HepG2 (cell line): ENCODE results near the gene STRBP. TPM values are rescaled to one million over a fixed set of nuclear protein-coding genes. Genes with fewer than 3 reads are reported as not detected.

ENCODE experiments used
- CEBPG ChIP-seq: IDR thresholded peaks from 2 replicates; pipeline ENCODE4 v1.6.1; 2016
- CHD4 ChIP-seq: fragments of 200-600 bp; sonication (generic); IDR thresholded peaks from 2 replicates; pipeline ENCODE4 v1.7.0; 2017; ENCODE audit warnings: mild to moderate bottlenecking, low read length, borderline replicate concordance
- EHMT2 ChIP-seq: fragments of 200-600 bp; sonication (generic); IDR thresholded peaks from 2 replicates; pipeline ENCODE4 v1.7.0; 2017; ENCODE audit warnings: antibody characterized with exemption, low read depth, low read length, borderline replicate concordance
- FOXA1 ChIP-seq, 2 experiments: fragments of 450-650 bp in 1 of 2; sonication (generic) in 1 of 2; formaldehyde crosslinking in 1 of 2; IDR thresholded peaks; 2 replicates each; pipeline versions ENCODE4 v1.4.0 to v1.6.1; 2016 to 2020; ENCODE audit warnings: missing genetic modification reagents in 1 of 2
- HOXA7 ChIP-seq: sonication (generic); formaldehyde crosslinking; IDR thresholded peaks from 2 replicates; pipeline ENCODE4 v1.8.1; 2022; ENCODE audit warnings: mild to moderate bottlenecking, missing genetic modification reagents, moderate library complexity
- JUND ChIP-seq: sonication (generic); formaldehyde crosslinking; IDR thresholded peaks from 2 replicates; pipeline ENCODE4 v1.8.0; 2022; ENCODE audit warnings: mild to moderate bottlenecking, missing genetic modification reagents
- PHF21A ChIP-seq: sonication (generic); formaldehyde crosslinking; IDR thresholded peaks from 2 replicates; pipeline ENCODE4 v1.5.0; 2020; ENCODE audit warnings: mild to moderate bottlenecking, missing genetic modification reagents
- PHF8 ChIP-seq: sonication (generic); formaldehyde crosslinking; IDR thresholded peaks from 2 replicates; pipeline ENCODE4 v1.5.0; 2020; ENCODE audit warnings: missing genetic modification reagents
- RBM22 ChIP-seq: fragments of 200-400 bp; formaldehyde crosslinking; optimal IDR thresholded peaks from 2 replicates; pipeline ENCODE3; 2017; ENCODE audit warnings: mild to moderate bottlenecking, low read length, moderate library complexity
- SOX5 ChIP-seq: IDR thresholded peaks from 2 replicates; pipeline ENCODE4 v1.6.1; 2016; ENCODE audit warnings: borderline replicate concordance
- SOX6 ChIP-seq, 2 experiments: fragments of 450-650 bp in 1 of 2; sonication (generic) in 1 of 2; formaldehyde crosslinking in 1 of 2; IDR thresholded peaks; 2 replicates each; pipeline versions ENCODE4 v1.4.0 to v1.6.1; 2017 to 2020; ENCODE audit warnings: antibody characterized with exemption in 1 of 2, mild to moderate bottlenecking in 1 of 2, missing genetic modification reagents in 1 of 2
- TRIM24 ChIP-seq: sonication (generic); formaldehyde crosslinking; IDR thresholded peaks from 2 replicates; pipeline ENCODE4 v1.8.0; 2022; ENCODE audit warnings: mild to moderate bottlenecking, missing genetic modification reagents
- U2AF1 ChIP-seq: fragments of 200-400 bp; formaldehyde crosslinking; optimal IDR thresholded peaks from 2 replicates; pipeline ENCODE3; 2017; ENCODE audit warnings: mild to moderate bottlenecking, low read depth, low read length
- YEATS4 ChIP-seq: sonication (generic); formaldehyde crosslinking; IDR thresholded peaks from 2 replicates; pipeline ENCODE4 v1.4.0; 2020; ENCODE audit warnings: missing genetic modification reagents, borderline replicate concordance
- ZBTB38 ChIP-seq: sonication (generic); formaldehyde crosslinking; IDR thresholded peaks from 2 replicates; pipeline ENCODE4 v1.5.1; 2020; ENCODE audit warnings: mild to moderate bottlenecking, missing genetic modification reagents
- ZNF383 ChIP-seq: sonication (generic); formaldehyde crosslinking; IDR thresholded peaks from 2 replicates; pipeline ENCODE4 v1.4.0; 2020; ENCODE audit warnings: missing genetic modification reagents, mild to moderate bottlenecking, borderline replicate concordance
- ZNF792 ChIP-seq: IDR thresholded peaks from 2 replicates; pipeline ENCODE4 v1.6.1; 2016
- polyA plus RNA-seq, 8 experiments: library from polyadenylated mRNA; depleted of rRNA in 3 of 8; stranded (reverse) in 7 of 8; unstranded in 1 of 8; fragments of >200 nt; fragmentation: Illumina TruSeq in 4 of 8; extraction: Trizol in 4 of 8; gene quantifications; 2 replicates each; pipeline versions ENCODE4 v1.2.1 to v1.2.3, GENCODE V29; 2011 to 2016; ENCODE audit warnings: low read depth in 4 of 8, missing spikeins in 1 of 8, mixed read lengths in 1 of 8; ENCODE audit not compliant: insufficient read depth in 1 of 8
- total RNA-seq, 5 experiments: library from RNA; depleted of rRNA; stranded (reverse); fragments of >200 nt; fragmentation: Illumina TruSeq; extraction: Trizol; gene quantifications; 2 replicates each; pipeline ENCODE4 v1.2.3, GENCODE V29; 2016; ENCODE audit warnings: low read depth in 1 of 5
- TF ChIP-seq, protein P1 (sequence below): sonication (generic); IDR thresholded peaks from 2 replicates; pipeline ENCODE4 v1.6.1; 2016; ENCODE audit warnings: low read depth, borderline replicate concordance
- TF ChIP-seq, protein P2 (sequence below), 2 experiments: sonication (generic) in 1 of 2; formaldehyde crosslinking in 1 of 2; IDR thresholded peaks; 2 replicates each; pipeline versions ENCODE4 v1.5.1 to v1.6.1; 2011 to 2020; ENCODE audit warnings: borderline replicate concordance in 1 of 2, low read depth in 1 of 2, low read length in 1 of 2, mild to moderate bottlenecking in 1 of 2, missing genetic modification reagents in 1 of 2, moderate library complexity in 1 of 2
- TF ChIP-seq, protein P3 (sequence below): sonication (generic); formaldehyde crosslinking; IDR thresholded peaks from 2 replicates; pipeline ENCODE4 v1.4.0; 2020; ENCODE audit warnings: mild to moderate bottlenecking, missing genetic modification reagents
- TF ChIP-seq, protein P4 (sequence below): sonication (generic); formaldehyde crosslinking; IDR thresholded peaks from 2 replicates; pipeline ENCODE4 v1.4.0; 2020; ENCODE audit warnings: missing genetic modification reagents, borderline replicate concordance
- TF ChIP-seq, protein P5 (sequence below): sonication (generic); formaldehyde crosslinking; IDR thresholded peaks from 2 replicates; pipeline ENCODE4 v1.4.0; 2020; ENCODE audit warnings: missing genetic modification reagents, mild to moderate bottlenecking, borderline replicate concordance

The STRBP gene
- total and polyA plus RNA-seq, 2 of the 13 experiments (the other 11 are each of a cell fraction or from before 2014, with no cell fraction given): 14.5 to 38.5 TPM

DNA sequence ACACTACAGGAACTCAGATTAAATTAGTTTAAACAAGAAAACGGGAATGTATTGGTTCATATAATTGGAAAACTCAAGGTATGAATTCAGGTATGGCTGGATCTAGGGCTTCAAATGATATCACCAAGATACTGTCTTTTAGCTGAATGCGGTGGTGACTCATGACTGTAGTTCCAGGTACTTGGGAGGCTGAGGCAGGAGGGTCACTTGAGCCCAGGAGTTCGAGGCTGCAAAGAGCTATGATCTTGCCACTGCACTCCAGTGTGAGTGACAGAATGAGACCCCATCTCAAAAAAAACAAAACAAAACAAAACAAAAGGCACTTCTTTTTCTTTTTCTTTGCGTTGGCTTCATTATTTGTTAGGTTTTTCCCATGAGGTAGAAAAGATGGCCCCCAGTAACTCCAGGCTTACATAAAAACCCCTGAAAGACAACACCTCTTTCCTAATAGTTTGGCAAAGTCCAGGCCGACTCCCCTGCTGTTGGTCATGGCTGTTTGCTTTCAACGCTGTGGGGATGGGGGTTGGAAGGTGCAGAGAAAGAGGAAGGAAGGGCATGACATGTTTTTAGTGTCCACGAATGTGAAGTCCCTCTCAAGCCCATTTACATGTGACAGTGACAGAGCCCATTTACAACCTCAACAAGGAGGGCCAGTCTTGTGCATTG lies 47.8 kb upstream of the STRBP start (continued):
- TF ChIP-seq PHF8 (CRISPR knock-in tag) (no peak), EHMT2 (peak; percentile 77; the same call in 1 of the 2 replicates), JUND (CRISPR knock-in tag) (peak; percentile 38; the same call in 1 of the 2 replicates), U2AF1 (no peak), CHD4 (no peak), YEATS4 (CRISPR knock-in tag) (peak; percentile 22; the same call in 1 of the 2 replicates), TRIM24 (CRISPR knock-in tag) (peak; percentile 77; the same call in 1 of the 2 replicates), RBM22 (no peak), HOXA7 (CRISPR knock-in tag) (no peak), ZBTB38 (no peak), ZNF792 (CRISPR knock-in tag) (0 out of 2 replicates have a peak, but pooled peaks have one; percentile 36), ZNF383 (CRISPR knock-in tag) (no peak), CEBPG (CRISPR knock-in tag) (peak; percentile 74), FOXA1 (IDR thresholded peaks at IDR 0.05) (no peak), FOXA1 (CRISPR knock-in tag; IDR thresholded peaks at IDR 0.05) (peak; percentile 62), PHF21A (0 out of 2 replicates have a peak, but pooled peaks have one; percentile 28), SOX6 (IDR thresholded peaks at IDR 0.05) (no peak), SOX6 (CRISPR knock-in tag; IDR thresholded peaks at IDR 0.05) (peak; percentile 56), SOX5 (CRISPR knock-in tag) (peak; percentile 17; the same call in 1 of the 2 replicates)
- TF ChIP-seq, protein P1, sequence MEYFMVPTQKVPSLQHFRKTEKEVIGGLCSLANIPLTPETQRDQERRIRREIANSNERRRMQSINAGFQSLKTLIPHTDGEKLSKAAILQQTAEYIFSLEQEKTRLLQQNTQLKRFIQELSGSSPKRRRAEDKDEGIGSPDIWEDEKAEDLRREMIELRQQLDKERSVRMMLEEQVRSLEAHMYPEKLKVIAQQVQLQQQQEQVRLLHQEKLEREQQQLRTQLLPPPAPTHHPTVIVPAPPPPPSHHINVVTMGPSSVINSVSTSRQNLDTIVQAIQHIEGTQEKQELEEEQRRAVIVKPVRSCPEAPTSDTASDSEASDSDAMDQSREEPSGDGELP: no peak
- TF ChIP-seq, protein P2, sequence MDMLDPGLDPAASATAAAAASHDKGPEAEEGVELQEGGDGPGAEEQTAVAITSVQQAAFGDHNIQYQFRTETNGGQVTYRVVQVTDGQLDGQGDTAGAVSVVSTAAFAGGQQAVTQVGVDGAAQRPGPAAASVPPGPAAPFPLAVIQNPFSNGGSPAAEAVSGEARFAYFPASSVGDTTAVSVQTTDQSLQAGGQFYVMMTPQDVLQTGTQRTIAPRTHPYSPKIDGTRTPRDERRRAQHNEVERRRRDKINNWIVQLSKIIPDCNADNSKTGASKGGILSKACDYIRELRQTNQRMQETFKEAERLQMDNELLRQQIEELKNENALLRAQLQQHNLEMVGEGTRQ (IDR thresholded peaks at IDR 0.05; ENCODE audit: low read depth, low read length): no peak
- TF ChIP-seq, protein P2 (CRISPR knock-in tag; IDR thresholded peaks at IDR 0.05; ENCODE audit: borderline replicate concordance): no peak
- TF ChIP-seq, protein P3, sequence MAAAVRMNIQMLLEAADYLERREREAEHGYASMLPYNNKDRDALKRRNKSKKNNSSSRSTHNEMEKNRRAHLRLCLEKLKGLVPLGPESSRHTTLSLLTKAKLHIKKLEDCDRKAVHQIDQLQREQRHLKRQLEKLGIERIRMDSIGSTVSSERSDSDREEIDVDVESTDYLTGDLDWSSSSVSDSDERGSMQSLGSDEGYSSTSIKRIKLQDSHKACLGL: no peak
- TF ChIP-seq, protein P4, sequence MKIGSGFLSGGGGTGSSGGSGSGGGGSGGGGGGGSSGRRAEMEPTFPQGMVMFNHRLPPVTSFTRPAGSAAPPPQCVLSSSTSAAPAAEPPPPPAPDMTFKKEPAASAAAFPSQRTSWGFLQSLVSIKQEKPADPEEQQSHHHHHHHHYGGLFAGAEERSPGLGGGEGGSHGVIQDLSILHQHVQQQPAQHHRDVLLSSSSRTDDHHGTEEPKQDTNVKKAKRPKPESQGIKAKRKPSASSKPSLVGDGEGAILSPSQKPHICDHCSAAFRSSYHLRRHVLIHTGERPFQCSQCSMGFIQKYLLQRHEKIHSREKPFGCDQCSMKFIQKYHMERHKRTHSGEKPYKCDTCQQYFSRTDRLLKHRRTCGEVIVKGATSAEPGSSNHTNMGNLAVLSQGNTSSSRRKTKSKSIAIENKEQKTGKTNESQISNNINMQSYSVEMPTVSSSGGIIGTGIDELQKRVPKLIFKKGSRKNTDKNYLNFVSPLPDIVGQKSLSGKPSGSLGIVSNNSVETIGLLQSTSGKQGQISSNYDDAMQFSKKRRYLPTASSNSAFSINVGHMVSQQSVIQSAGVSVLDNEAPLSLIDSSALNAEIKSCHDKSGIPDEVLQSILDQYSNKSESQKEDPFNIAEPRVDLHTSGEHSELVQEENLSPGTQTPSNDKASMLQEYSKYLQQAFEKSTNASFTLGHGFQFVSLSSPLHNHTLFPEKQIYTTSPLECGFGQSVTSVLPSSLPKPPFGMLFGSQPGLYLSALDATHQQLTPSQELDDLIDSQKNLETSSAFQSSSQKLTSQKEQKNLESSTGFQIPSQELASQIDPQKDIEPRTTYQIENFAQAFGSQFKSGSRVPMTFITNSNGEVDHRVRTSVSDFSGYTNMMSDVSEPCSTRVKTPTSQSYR (CRISPR knock-in tag): peak; percentile 88
- TF ChIP-seq, protein P5, sequence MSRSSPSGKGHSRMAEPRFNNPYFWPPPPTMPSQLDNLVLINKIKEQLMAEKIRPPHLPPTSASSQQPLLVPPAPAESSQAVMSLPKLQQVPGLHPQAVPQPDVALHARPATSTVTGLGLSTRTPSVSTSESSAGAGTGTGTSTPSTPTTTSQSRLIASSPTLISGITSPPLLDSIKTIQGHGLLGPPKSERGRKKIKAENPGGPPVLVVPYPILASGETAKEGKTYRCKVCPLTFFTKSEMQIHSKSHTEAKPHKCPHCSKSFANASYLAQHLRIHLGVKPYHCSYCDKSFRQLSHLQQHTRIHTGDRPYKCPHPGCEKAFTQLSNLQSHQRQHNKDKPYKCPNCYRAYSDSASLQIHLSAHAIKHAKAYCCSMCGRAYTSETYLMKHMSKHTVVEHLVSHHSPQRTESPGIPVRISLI (CRISPR knock-in tag): peak; percentile 20; the same call in 1 of the 2 replicates
